Dermis microvascular lymphatic vessel endothelial cell (primary cell): Measurements from ENCODE around the gene MEPCE. TPM values are rescaled to one million over a fixed set of nuclear protein-coding genes. Genes with fewer than 3 reads are reported as not detected.
"Not testable (repeated sequence)": the region's sequence is repeated elsewhere in the genome, so short reads cannot be mapped to it uniquely, and the experiment has no call there.

Experiments used
- DNase-seq, 2 donors: peaks; one replicate each; pipeline versions ENCODE4 v3.0.0 to v3.0.0-alpha.2; 2010; ENCODE audit warnings: low read depth in 2 of 2
- total RNA-seq: library from RNA; depleted of rRNA; stranded (reverse); fragments of >200 nt; gene quantifications from 2 replicates; pipeline ENCODE4 v1.2.1, GENCODE V29; 2014

The MEPCE gene, protein sequence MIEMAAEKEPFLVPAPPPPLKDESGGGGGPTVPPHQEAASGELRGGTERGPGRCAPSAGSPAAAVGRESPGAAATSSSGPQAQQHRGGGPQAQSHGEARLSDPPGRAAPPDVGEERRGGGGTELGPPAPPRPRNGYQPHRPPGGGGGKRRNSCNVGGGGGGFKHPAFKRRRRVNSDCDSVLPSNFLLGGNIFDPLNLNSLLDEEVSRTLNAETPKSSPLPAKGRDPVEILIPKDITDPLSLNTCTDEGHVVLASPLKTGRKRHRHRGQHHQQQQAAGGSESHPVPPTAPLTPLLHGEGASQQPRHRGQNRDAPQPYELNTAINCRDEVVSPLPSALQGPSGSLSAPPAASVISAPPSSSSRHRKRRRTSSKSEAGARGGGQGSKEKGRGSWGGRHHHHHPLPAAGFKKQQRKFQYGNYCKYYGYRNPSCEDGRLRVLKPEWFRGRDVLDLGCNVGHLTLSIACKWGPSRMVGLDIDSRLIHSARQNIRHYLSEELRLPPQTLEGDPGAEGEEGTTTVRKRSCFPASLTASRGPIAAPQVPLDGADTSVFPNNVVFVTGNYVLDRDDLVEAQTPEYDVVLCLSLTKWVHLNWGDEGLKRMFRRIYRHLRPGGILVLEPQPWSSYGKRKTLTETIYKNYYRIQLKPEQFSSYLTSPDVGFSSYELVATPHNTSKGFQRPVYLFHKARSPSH
- total RNA-seq = 32.2 and 49.6 TPM in 2 replicates

DNA sequence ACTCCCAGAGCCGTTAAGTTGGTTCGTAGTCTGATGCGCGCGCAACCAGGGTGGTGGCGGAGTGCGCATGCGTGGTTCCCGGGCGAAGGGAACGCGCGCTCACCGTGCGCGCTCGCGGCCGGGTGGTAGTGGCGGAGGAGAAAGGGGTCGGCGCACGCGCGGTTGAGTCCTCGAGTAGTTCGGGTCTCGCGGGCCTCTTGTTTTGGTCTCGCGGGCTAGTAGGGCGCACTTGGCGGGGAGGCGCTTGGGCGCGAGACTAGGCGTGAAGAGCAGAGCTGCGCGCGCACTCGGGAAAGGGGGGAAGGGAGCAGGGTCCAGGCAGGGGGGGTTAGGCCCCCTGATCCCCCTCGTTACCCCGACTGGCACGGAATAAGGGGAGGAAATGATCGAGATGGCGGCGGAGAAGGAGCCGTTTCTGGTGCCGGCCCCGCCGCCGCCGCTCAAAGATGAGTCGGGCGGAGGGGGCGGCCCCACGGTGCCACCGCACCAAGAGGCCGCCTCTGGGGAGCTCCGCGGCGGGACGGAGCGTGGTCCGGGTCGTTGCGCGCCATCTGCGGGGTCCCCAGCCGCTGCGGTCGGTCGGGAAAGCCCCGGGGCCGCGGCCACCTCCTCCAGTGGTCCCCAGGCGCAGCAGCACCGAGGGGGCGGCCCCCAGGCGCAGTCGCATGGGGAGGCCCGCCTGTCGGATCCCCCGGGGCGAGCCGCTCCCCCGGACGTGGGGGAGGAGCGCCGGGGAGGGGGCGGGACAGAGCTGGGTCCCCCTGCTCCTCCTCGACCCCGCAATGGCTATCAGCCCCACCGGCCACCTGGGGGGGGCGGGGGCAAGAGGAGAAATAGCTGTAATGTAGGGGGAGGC lies at the start of gene MEPCE:
Gene MEPCE, plus strand, starts transcription at position 195 of the 856 bp plus-strand sequence. Its CDS starts 188 bp downstream, at position 383.
- peak; percentile 86 to 94 for DNase-seq

- no peak for DNase-seq
Measured at GRCh38 chr7:100380196-100380595, 49.4 kb upstream of the MEPCE start.

DNA sequence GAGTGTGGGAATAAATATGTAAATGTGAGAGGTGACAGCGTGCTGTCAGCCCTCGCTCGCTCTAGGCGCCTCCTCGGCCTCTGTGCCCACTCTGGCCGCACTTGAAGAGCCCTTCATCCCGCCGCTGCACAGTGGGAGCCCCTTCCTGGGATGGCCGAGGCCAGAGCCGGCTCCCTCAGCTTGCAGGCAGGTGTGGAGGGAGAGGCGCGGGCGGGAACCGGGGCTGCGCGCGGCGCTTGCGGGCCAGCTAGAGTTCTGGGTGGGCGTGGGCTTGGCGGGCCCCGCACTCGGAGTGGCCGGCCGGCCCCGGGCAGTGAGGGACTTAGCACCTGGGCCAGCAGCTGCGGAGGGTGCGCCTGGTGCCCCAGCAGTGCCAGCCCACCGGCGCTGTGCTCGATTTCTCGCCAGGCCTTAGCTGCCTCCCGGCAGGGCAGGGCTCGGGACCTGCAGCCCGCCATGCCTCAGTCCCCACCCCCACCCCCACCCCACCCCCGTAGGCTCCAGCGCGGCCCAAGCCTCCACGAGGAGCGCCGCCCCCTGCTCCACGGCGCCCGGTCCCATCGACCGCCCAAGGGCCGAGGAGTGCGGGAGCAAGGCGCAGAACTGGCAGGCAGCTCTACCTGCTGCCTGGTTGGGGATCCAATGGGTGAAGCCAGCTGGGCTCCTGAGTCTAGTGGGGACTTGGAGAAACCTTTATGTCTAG lies 47.9 kb upstream of the MEPCE start:
- DNase-seq = not testable (repeated sequence)

DNA sequence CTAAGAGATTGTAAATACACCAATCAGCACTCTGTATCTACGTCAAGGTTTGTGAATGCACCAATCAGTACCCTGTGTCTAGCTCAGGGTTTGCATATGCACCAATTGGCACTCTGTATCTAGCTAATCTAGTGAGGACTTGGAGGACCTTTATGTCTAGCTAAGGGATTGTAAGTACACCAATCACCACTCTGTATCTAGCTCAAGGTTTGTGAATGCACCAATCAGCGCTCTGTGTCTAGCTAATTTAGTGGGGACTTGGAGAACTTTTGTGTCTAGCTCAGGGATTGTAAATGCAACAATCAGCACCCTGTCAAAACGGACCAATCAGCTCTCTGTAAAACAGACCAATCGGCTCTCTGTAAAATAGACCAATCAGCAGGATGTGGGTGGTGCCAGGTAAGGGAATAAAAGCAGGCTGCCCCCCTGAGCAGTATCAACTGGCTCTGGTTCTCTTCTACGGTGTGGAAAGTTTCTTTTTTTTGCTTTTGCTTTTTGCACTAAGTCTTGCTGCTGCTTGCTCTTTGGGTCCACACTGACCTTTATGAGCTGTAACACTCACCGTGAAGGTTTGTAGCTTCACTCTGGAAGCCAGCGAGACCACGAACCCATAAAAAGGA lies 47.3 kb upstream of the MEPCE start:
- DNase-seq = not testable (repeated sequence)

- no peak for DNase-seq
Measured at GRCh38 chr7:100384628-100385294, 44.9 kb upstream of the MEPCE start.

- no peak for DNase-seq
Measured at GRCh38 chr7:100386940-100387339, 42.7 kb upstream of the MEPCE start.

GRCh38 chr7:100387695-100388094 lies 41.9 kb upstream of the MEPCE start:
- no peak for DNase-seq

- no peak for DNase-seq
Measured at GRCh38 chr7:100389437-100390088, 40.1 kb upstream of the MEPCE start.

DNA sequence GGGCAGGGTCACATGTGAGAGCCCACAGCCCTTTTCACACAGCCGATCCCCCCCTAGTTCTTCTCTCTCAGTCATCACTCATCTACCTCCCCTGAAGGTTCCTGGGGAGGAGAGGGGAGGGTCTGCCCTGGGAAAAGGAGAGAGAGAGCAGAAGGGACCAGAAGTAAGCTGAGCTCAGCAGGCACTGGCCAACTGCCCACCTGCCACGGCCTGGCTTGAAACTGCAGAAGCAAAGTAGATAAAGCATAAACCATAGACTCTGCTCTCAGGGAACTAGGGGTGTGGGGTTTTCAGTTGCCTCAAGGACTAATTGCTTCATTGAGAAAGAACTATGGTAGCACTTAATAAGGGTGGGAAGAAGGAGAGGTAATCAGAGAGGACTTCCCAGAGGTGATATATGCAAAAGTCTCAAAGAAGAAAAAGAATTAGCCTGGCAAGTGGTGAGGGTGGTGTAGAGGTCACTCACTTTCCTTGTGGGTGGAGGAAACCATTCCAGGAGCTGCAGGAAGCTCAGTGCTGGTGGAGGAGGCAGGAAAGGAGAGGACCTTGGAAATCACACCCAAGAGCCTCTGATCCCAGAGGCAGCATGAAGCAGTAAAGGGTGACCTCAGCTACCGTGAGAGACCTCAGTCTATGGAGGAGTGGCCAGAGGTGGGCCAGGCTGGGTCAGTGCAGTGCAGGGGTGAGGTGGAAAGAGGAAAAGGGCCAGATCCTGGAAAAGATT lies 39.2 kb upstream of the MEPCE start:
- no peak for DNase-seq

DNA sequence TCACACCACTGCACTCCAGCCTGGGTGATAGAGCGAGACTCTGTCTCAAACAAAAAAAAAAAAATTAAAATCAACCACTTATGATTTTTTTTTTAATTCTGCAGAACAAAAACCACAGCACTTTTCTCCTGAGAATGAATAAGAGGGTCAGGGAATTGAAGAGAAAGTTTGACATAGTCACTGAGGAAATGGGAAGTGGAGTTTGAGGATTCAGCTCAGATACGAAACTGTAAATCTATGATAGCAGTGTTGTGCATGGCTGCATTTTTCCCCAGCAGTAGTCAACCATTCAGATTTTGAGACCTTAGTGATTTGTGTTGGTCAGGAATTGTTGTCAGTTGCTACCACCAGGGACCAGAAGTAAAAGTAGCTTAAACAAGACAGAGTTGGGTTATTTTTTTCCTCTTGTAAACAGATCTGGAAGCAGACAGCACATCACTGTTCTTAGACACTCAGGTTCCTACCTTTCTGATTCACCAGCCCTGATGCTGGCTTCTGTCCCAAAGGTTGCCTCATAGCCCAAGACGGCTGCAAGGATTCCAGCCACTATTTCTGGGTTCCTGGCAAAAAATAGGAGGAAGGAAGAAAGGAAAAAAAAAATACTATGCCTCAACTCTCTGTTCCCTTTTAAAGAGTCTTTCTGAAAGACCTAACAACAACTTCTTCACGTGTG lies 36.3 kb upstream of the MEPCE start:
- no peak for DNase-seq

DNA sequence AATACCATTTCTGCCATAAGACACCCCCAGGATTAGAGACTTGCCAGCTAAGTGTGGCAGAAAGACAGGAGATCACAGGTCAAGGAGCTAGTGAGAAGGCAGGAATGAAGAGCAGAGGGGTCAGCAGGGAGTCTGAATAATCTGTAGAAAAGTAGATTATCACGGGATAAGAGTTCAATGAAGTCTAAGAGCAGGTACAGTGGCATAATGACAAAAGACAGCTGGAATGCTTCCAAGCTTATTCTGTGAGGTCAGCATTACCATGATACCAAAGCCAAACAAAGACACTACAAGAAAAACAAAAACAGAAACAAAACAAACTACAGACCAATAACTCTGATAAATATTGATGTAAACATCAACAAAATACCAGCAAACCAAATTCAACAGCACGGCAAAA lies 35.6 kb upstream of the MEPCE start:
- no peak for DNase-seq

DNA sequence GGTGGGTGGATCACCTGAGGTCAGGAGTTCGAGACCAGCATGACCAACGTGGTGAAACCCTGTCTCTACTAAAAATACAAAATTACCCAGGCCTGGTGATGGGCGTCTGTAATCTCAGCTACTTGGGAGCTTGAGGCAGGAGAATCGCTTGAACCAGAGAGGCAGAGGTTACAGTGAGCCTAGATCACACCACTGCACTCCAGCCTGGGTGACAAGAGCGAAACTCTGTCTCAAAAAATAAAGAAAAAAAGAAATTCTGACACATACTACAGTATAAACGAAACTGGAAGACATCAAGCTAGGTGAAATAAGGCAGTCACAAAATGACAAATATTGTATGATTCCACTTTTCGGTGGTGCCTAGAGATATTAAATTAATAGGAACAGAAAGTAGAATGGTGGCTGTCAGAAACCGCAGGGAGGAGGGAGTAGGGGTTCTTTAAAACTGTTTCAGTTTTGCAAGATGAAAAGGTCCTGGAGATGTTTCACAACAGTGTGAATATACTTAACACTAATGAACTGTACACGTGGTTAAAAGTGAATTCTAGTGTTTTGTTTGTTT lies 33.1 kb upstream of the MEPCE start:
- DNase-seq = no peak

GRCh38 chr7:100397315-100398081 lies 32.1 kb upstream of the MEPCE start:
- DNase-seq = no peak

GRCh38 chr7:100398239-100398638 lies 31.4 kb upstream of the MEPCE start:
- no peak for DNase-seq

GRCh38 chr7:100400041-100400440 lies 29.6 kb upstream of the MEPCE start:
- DNase-seq = no peak

GRCh38 chr7:100400656-100401055 lies 29.0 kb upstream of the MEPCE start:
- DNase-seq = peak; percentile 9 to 30

DNA sequence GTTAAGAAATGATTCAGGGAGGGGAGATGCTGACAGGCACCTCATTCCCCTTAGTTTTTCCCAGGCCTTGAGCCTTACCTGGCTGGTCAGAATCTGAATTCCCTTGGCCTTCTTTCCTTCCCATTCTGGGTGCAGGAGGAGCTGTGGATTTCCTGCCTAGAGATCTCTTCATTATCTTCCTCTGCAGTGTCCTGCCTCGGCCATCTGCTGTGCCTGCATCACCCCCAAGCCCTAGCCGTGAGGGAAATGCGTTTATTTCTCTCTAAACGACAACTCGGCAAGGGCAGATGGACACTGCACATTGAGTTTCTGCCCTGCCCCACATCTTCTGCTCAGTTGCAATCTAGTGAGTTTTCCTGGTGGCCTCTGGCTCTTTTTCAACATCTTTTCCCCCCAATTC lies 27.8 kb upstream of the MEPCE start:
- DNase-seq = no peak
